GM23338 (cell line): ENCODE measurements around the gene MAST2.

ENCODE experiments used
- EZH2 ChIP-seq: fragments of 200-600 bp; sonication (generic); IDR thresholded peaks from one replicate; pipeline ENCODE4 v1.8.0; 2017; ENCODE audit warnings: antibody characterized with exemption, mild to moderate bottlenecking, low read depth; ENCODE audit not compliant: unreplicated experiment
- POLR2AphosphoS5 ChIP-seq: IDR thresholded peaks from 2 replicates; pipeline ENCODE4 v1.6.1; 2016; ENCODE audit warnings: antibody characterized with exemption, low read depth
- TF ChIP-seq, protein P1 (sequence below), 2 experiments: fragments of 200-600 bp in 1 of 2; sonication (generic) in 1 of 2; conservative IDR thresholded peaks; 2 replicates each; pipeline versions ENCODE4 v1.5.1 to v1.6.1; 2016 to 2017; ENCODE audit warnings: antibody characterized with exemption in 2 of 2, low read depth in 2 of 2, mild to moderate bottlenecking in 2 of 2, moderate library complexity in 1 of 2
- TF ChIP-seq, protein P2 (sequence below): IDR thresholded peaks from 2 replicates; pipeline ENCODE4 v1.6.1; 2016; ENCODE audit warnings: antibody characterized with exemption

DNA sequence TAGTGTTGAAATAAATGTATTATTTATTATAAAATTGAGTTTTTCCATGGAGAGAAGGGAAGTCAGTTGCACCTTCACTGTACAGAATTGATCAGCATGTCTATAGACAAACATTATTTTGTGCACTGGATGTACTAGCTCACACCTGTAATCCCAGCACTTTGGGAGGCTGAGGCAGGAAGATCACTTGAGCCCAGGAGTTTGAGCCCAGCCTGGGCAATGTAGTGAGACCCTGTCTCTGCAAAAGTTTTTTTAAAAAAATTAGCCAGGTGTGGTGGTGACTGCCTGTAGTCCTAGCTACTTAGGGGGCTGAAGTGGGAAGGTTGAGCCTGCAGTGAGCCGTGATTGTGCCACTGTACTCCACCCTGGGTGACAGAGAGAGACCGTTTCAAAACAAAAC lies 87.7 kb downstream of the MAST2 start:
- TF ChIP-seq, protein P1, sequence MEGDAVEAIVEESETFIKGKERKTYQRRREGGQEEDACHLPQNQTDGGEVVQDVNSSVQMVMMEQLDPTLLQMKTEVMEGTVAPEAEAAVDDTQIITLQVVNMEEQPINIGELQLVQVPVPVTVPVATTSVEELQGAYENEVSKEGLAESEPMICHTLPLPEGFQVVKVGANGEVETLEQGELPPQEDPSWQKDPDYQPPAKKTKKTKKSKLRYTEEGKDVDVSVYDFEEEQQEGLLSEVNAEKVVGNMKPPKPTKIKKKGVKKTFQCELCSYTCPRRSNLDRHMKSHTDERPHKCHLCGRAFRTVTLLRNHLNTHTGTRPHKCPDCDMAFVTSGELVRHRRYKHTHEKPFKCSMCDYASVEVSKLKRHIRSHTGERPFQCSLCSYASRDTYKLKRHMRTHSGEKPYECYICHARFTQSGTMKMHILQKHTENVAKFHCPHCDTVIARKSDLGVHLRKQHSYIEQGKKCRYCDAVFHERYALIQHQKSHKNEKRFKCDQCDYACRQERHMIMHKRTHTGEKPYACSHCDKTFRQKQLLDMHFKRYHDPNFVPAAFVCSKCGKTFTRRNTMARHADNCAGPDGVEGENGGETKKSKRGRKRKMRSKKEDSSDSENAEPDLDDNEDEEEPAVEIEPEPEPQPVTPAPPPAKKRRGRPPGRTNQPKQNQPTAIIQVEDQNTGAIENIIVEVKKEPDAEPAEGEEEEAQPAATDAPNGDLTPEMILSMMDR (conservative IDR thresholded peaks at IDR 0.05; ENCODE audit: low read depth in 2 of 2), result no peak
- TF ChIP-seq EZH2 (no peak), POLR2AphosphoS5 (no peak)
- TF ChIP-seq, protein P2, sequence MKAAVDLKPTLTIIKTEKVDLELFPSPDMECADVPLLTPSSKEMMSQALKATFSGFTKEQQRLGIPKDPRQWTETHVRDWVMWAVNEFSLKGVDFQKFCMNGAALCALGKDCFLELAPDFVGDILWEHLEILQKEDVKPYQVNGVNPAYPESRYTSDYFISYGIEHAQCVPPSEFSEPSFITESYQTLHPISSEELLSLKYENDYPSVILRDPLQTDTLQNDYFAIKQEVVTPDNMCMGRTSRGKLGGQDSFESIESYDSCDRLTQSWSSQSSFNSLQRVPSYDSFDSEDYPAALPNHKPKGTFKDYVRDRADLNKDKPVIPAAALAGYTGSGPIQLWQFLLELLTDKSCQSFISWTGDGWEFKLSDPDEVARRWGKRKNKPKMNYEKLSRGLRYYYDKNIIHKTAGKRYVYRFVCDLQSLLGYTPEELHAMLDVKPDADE, result no peak
